Nephron progenitor cell (in vitro differentiated cells): ENCODE results near the gene PACRGL.
"Not testable (repeated sequence)": the region's sequence is repeated elsewhere in the genome, so short reads cannot be mapped to it uniquely, and the experiment has no call there.

ENCODE experiments used
- DNase-seq: peaks from one replicate; pipeline ENCODE4 v3.0.0; 2021
- H3K27ac Mint-ChIP-seq: 2 replicates; pipeline ENCODE4 v1.8.0; 2021; ENCODE audit warnings: mild to moderate bottlenecking, moderate library complexity, mixed read lengths
- H3K27me3 Mint-ChIP-seq: 2 replicates; pipeline ENCODE4 v1.8.0; 2021; ENCODE audit warnings: mild to moderate bottlenecking, low read depth, mixed read lengths; ENCODE audit not compliant: poor library complexity
- H3K36me3 Mint-ChIP-seq: 2 replicates; pipeline ENCODE4 v1.8.0; 2021; ENCODE audit warnings: low read depth, mixed read lengths
- H3K4me1 Mint-ChIP-seq: 2 replicates; pipeline ENCODE4 v1.8.0; 2021; ENCODE audit warnings: mixed read lengths
- H3K4me3 Mint-ChIP-seq: 2 replicates; pipeline ENCODE4 v1.8.0; 2021; ENCODE audit warnings: mild to moderate bottlenecking, moderate library complexity, mixed read lengths
- H3K9me3 Mint-ChIP-seq: 2 replicates; pipeline ENCODE4 v1.8.0; 2021; ENCODE audit warnings: mild to moderate bottlenecking, moderate library complexity, mixed read lengths
- CTCF ChIP-seq: fragments of 200-600 bp; sonication (generic); IDR thresholded peaks from 2 replicates; pipeline ENCODE4 v1.5.0; 2021; ENCODE audit warnings: antibody characterized with exemption

The PACRGL gene

GRCh38 chr4:20735931-20736330 lies 35.7 kb downstream of the PACRGL start:
- Mint-ChIP-seq H3K9me3 (peaks cover 64% of the 10 kb centered on the region), H3K27ac (no peak overlapping the region), H3K4me3 (no peak overlapping the region), H3K4me1 (no peaks in the 10 kb centered on the region), H3K36me3 (peaks cover 100% of the 10 kb centered on the region), H3K27me3 (no peaks in the 10 kb centered on the region)
- DNase-seq = no peak
- no peak for TF ChIP-seq CTCF

GRCh38 chr4:20746000-20746399 lies 45.7 kb downstream of the PACRGL start:
- not testable (repeated sequence) for H3K4me3 Mint-ChIP-seq, H3K4me1 Mint-ChIP-seq, DNase-seq, H3K27me3 Mint-ChIP-seq, H3K27ac Mint-ChIP-seq
- Mint-ChIP-seq H3K9me3 (peaks cover 42% of the 10 kb centered on the region), H3K36me3 (peaks cover 56% of the 10 kb centered on the region)

GRCh38 chr4:20752641-20753040 lies 52.4 kb downstream of the PACRGL start:
- no peak for DNase-seq
- Mint-ChIP-seq H3K4me3 (no peak overlapping the region), H3K36me3 (peaks cover 43% of the 10 kb centered on the region), H3K27ac (no peak overlapping the region), H3K4me1 (no peaks in the 10 kb centered on the region), H3K27me3 (no peaks in the 10 kb centered on the region), H3K9me3 (no peaks in the 10 kb centered on the region)
- no peak for TF ChIP-seq CTCF

GRCh38 chr4:20754036-20754435 lies 53.8 kb downstream of the PACRGL start:
- Mint-ChIP-seq H3K36me3 (peaks cover 35% of the 10 kb centered on the region), H3K27me3 (no peaks in the 10 kb centered on the region), H3K4me1 (no peaks in the 10 kb centered on the region), H3K9me3 (no peaks in the 10 kb centered on the region), H3K27ac (no peak overlapping the region), H3K4me3 (no peak overlapping the region)
- DNase-seq = no peak
- TF ChIP-seq CTCF = no peak

GRCh38 chr4:20760053-20760452 lies 59.8 kb downstream of the PACRGL start:
- Mint-ChIP-seq H3K4me3 (no peak overlapping the region), H3K27ac (no peak overlapping the region), H3K9me3 (no peaks in the 10 kb centered on the region), H3K4me1 (no peaks in the 10 kb centered on the region), H3K36me3 (no peaks in the 10 kb centered on the region), H3K27me3 (no peaks in the 10 kb centered on the region)
- no peak for DNase-seq
- TF ChIP-seq CTCF = no peak

GRCh38 chr4:20761382-20761781 lies 61.1 kb downstream of the PACRGL start:
- Mint-ChIP-seq H3K27ac (no peak overlapping the region), H3K27me3 (no peaks in the 10 kb centered on the region)

More at GRCh38 chr4:20761382-20761781, 61.1 kb downstream of the PACRGL start:
- no peak for TF ChIP-seq CTCF
- Mint-ChIP-seq H3K4me3 (no peak overlapping the region), H3K36me3 (no peaks in the 10 kb centered on the region), H3K4me1 (no peaks in the 10 kb centered on the region), H3K9me3 (no peaks in the 10 kb centered on the region)
- no peak for DNase-seq
